ENCODE data around the gene POLR1C. TPM values are rescaled to one million over a fixed set of nuclear protein-coding genes. Genes with fewer than 3 reads are reported as not detected.
A peak's percentile ranks its signal among the peaks of the same experiment; 100 is the strongest.

Gene POLR1C
- total and polyA plus RNA-seq, 3 donors from 2014 or later = 35.0 to 41.3 (median 37.7) TPM

GRCh38 chr6:43511824-43512415 is 5.0 kb upstream of the POLR1C start:
- DNase-seq = no peak
- no peaks in the 10 kb centered on the region for H3K9me3 ChIP-seq
- TF ChIP-seq POLR2A (IDR thresholded peaks at IDR 0.05) (no peak), CTCF (IDR thresholded peaks at IDR 0.05) (no peak)
- intact Hi-C loops (cut with DNase I; ENCODE audit: low total_unique reads) = loop anchor here (10.0 kb wide), 1 partner anchor 257 kb away; no protein-coding TSS in a partner anchor
- peaks cover 26% of the 10 kb centered on the region for H3K4me1 ChIP-seq
- H3K27ac ChIP-seq = no peak overlapping the region
- H3K36me3 ChIP-seq (ENCODE audit: low read depth, missing control alignments) = no peaks in the 10 kb centered on the region
- no peaks in the 10 kb centered on the region for H3K27me3 ChIP-seq
- no peak overlapping the region for H3K4me3 ChIP-seq
- 74 to 83% methylated on average over 11 of the region's 11 CpGs for WGBS, 2 donors

- Histone ChIP-seq H3K27ac (no peak overlapping the region), H3K4me1 (peaks cover 24% of the 10 kb centered on the region), H3K27me3 (no peaks in the 10 kb centered on the region), H3K9me3 (no peaks in the 10 kb centered on the region), H3K4me3 (peak overlapping the region; percentile 81 to 92), H3K36me3 (ENCODE audit: low read depth, missing control alignments) (no peaks in the 10 kb centered on the region)
- WGBS, 2 donors = 38 to 63% methylated on average over 9 of the region's 9 CpGs
- DNase-seq = no peak
- intact Hi-C loops (cut with DNase I; ENCODE audit: low total_unique reads) = loop anchor here (10.0 kb wide), 1 partner anchor 261 kb away; no protein-coding TSS in a partner anchor
- TF ChIP-seq CTCF (IDR thresholded peaks at IDR 0.05) = no peak
- TF ChIP-seq POLR2A (IDR thresholded peaks at IDR 0.05) = no peak
Observed at GRCh38 chr6:43515808-43516207, 1.1 kb upstream of the POLR1C start.

- Histone ChIP-seq H3K9me3 (no peaks in the 10 kb centered on the region), H3K27ac (peak overlapping the region; percentile 77 to 83), H3K4me1 (peaks cover 23% of the 10 kb centered on the region), H3K4me3 (peak overlapping the region; percentile 81 to 92), H3K27me3 (no peaks in the 10 kb centered on the region), H3K36me3 (ENCODE audit: low read depth, missing control alignments) (no peaks in the 10 kb centered on the region)
- WGBS, 2 donors = 0 to 1% methylated on average over 7 to 10 of the region's 10 CpGs
- intact Hi-C loops (cut with DNase I; ENCODE audit: low total_unique reads) = loop anchor here (10.0 kb wide), 1 partner anchor 262 kb away; no protein-coding TSS in a partner anchor
- DNase-seq = no peak
- no peak for TF ChIP-seq POLR2A (IDR thresholded peaks at IDR 0.05)
Observed at GRCh38 chr6:43516367-43516696, 557 bp upstream of the POLR1C start.

- intact Hi-C loops (cut with DNase I; ENCODE audit: low total_unique reads) = loop anchor here (10.0 kb wide), 1 partner anchor 263 kb away; no protein-coding TSS in a partner anchor
- DNase-seq = no peak
Observed at GRCh38 chr6:43517505-43518357, 842 bp downstream of the POLR1C start.

More at GRCh38 chr6:43517505-43518357, 842 bp downstream of the POLR1C start:
- TF ChIP-seq POLR2A (IDR thresholded peaks at IDR 0.05) (no peak), CTCF (IDR thresholded peaks at IDR 0.05) (no peak)
- H3K36me3 ChIP-seq (ENCODE audit: low read depth, missing control alignments) = peaks cover 5% of the 10 kb centered on the region
- H3K4me3 ChIP-seq = peak overlapping the region; percentile 81 to 92
- H3K27me3 ChIP-seq = no peaks in the 10 kb centered on the region
- H3K27ac ChIP-seq = peak overlapping the region; percentile 77 to 83
- H3K9me3 ChIP-seq = no peaks in the 10 kb centered on the region
- WGBS, 2 donors = 3% methylated on average over 10 of the region's 10 CpGs
- H3K4me1 ChIP-seq = peaks cover 23% of the 10 kb centered on the region
